ENCODE results near the gene USP2. TPM values are rescaled to one million over a fixed set of nuclear protein-coding genes. Genes with fewer than 3 reads are reported as not detected.

The USP2 gene
- total RNA-seq, 4 donors from 2014 or later, result 4.6 to 10.0 (median 6.6) TPM

- Histone ChIP-seq H3K4me3 (no peak overlapping the region), H3K36me3 (no peaks in the 10 kb centered on the region), H3K9me3 (no peaks in the 10 kb centered on the region), H3K27ac (peak overlapping the region in 1 of 4 donors; percentile 15), H3K4me1 (peaks cover 0 to 16% (median 4%) of the 10 kb centered on the region in 3 donors), H3K27me3 (no peaks in the 10 kb centered on the region)
- WGBS, 2 donors (ENCODE audit: low coverage in 1 of 2), result 72% methylated on average over 11 of the region's 16 CpGs; no CpG with 5 or more reads in 1 of the 2 donors
- TF ChIP-seq POLR2A (IDR thresholded peaks at IDR 0.05), result no peak
- no peak for TF ChIP-seq EP300 (IDR thresholded peaks at IDR 0.05)
- TF ChIP-seq, protein P1, sequence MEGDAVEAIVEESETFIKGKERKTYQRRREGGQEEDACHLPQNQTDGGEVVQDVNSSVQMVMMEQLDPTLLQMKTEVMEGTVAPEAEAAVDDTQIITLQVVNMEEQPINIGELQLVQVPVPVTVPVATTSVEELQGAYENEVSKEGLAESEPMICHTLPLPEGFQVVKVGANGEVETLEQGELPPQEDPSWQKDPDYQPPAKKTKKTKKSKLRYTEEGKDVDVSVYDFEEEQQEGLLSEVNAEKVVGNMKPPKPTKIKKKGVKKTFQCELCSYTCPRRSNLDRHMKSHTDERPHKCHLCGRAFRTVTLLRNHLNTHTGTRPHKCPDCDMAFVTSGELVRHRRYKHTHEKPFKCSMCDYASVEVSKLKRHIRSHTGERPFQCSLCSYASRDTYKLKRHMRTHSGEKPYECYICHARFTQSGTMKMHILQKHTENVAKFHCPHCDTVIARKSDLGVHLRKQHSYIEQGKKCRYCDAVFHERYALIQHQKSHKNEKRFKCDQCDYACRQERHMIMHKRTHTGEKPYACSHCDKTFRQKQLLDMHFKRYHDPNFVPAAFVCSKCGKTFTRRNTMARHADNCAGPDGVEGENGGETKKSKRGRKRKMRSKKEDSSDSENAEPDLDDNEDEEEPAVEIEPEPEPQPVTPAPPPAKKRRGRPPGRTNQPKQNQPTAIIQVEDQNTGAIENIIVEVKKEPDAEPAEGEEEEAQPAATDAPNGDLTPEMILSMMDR (IDR thresholded peaks at IDR 0.05), result no peak
- no peak for TF ChIP-seq POLR2AphosphoS5 (IDR thresholded peaks at IDR 0.05)
- ATAC-seq, result no peak
These were observed 33.4 kb downstream of the USP2 start for GRCh38 chr11:119347940-119348605.

GRCh38 chr11:119347242-119347641, 34.2 kb downstream of the USP2 start:
- Histone ChIP-seq H3K9me3 (no peaks in the 10 kb centered on the region), H3K4me1 (peaks cover 0 to 8% (median 0%) of the 10 kb centered on the region in 3 donors), H3K27me3 (no peaks in the 10 kb centered on the region), H3K4me3 (no peak overlapping the region), H3K36me3 (no peaks in the 10 kb centered on the region), H3K27ac (peak overlapping the region in 1 of 4 donors; percentile 15)
- 80% methylated on average over 2 of the region's 2 CpGs; no CpG with 5 or more reads in 1 of the 2 donors for WGBS, 2 donors (ENCODE audit: low coverage in 1 of 2)
- peak; percentile 68 for ATAC-seq
- no peak for TF ChIP-seq POLR2AphosphoS5 (IDR thresholded peaks at IDR 0.05)
- TF ChIP-seq, protein P1 (IDR thresholded peaks at IDR 0.05), result no peak
- TF ChIP-seq EP300 (IDR thresholded peaks at IDR 0.05), result no peak
- TF ChIP-seq POLR2A (IDR thresholded peaks at IDR 0.05), result no peak

GRCh38 chr11:119346605-119347004, 34.9 kb downstream of the USP2 start, which contains the start of gene MFRP:
Gene MFRP, minus strand, starts transcription at chr11:119346705. Its CDS starts 192 bp downstream, at chr11:119346513.
- WGBS, 2 donors (ENCODE audit: low coverage in 1 of 2), result 31 to 50% methylated on average over 2 to 3 of the region's 6 CpGs
- Histone ChIP-seq H3K9me3 (no peaks in the 10 kb centered on the region), H3K27me3 (no peaks in the 10 kb centered on the region)

GRCh38 chr11:119345685-119346084, 35.8 kb downstream of the USP2 start:
- no peak overlapping the region for H3K27ac ChIP-seq
- TF ChIP-seq POLR2AphosphoS5 (IDR thresholded peaks at IDR 0.05) (no peak), EP300 (IDR thresholded peaks at IDR 0.05) (no peak)
- WGBS, 2 donors (ENCODE audit: low coverage in 1 of 2), result no CpG with 5 or more reads among the region's 12 CpGs
- peaks cover 0 to 14% (median 7%) of the 10 kb centered on the region in 3 donors for H3K4me1 ChIP-seq
- H3K4me3 ChIP-seq, result no peak overlapping the region
- H3K9me3 ChIP-seq, result no peaks in the 10 kb centered on the region
- no peak for ATAC-seq
- no peaks in the 10 kb centered on the region for H3K27me3 ChIP-seq
- H3K36me3 ChIP-seq, result no peaks in the 10 kb centered on the region

More at GRCh38 chr11:119346605-119347004, 34.9 kb downstream of the USP2 start, which contains the start of gene MFRP:
- Histone ChIP-seq H3K36me3 (no peaks in the 10 kb centered on the region), H3K27ac (peak within 1 kb of the TSS in 1 of 4 donors; percentile 15), H3K4me3 (no peak within 1 kb of the TSS), H3K4me1 (peaks cover 0 to 6% (median 0%) of the 10 kb centered on the region in 3 donors)
- ATAC-seq, result no peak
- TF ChIP-seq POLR2A (IDR thresholded peaks at IDR 0.05), result no peak
- TF ChIP-seq EP300 (IDR thresholded peaks at IDR 0.05), result no peak
- TF ChIP-seq POLR2AphosphoS5 (IDR thresholded peaks at IDR 0.05), result no peak
- TF ChIP-seq, protein P1 (IDR thresholded peaks at IDR 0.05), result no peak

- Histone ChIP-seq H3K4me3 (no peak overlapping the region), H3K9me3 (no peaks in the 10 kb centered on the region), H3K36me3 (no peaks in the 10 kb centered on the region), H3K27ac (no peak overlapping the region), H3K4me1 (peaks cover 0 to 26% (median 11%) of the 10 kb centered on the region in 3 donors), H3K27me3 (no peaks in the 10 kb centered on the region)
- no peak for TF ChIP-seq POLR2AphosphoS5 (IDR thresholded peaks at IDR 0.05)
- no peak for TF ChIP-seq EP300 (IDR thresholded peaks at IDR 0.05)
- TF ChIP-seq, protein P1 (IDR thresholded peaks at IDR 0.05), result no peak
- TF ChIP-seq POLR2A (IDR thresholded peaks at IDR 0.05), result no peak
- WGBS, 2 donors (ENCODE audit: low coverage in 1 of 2), result 93% methylated on average over 2 of the region's 14 CpGs; no CpG with 5 or more reads in 1 of the 2 donors
- no peak for ATAC-seq
These were observed 37.0 kb downstream of the USP2 start for GRCh38 chr11:119344291-119345010.
